ENCODE measurements around the gene AFG3L2. TPM values are rescaled to one million over a fixed set of nuclear protein-coding genes. Genes with fewer than 3 reads are reported as not detected.

Gene AFG3L2
- total and polyA plus RNA-seq, 4 donors, result 22.5 to 55.4 (median 27.6) TPM

GRCh38 chr18:12373771-12374116 lies 3.3 kb downstream of the AFG3L2 start:
- no peak for DNase-seq (ENCODE audit: low spot score)
- Histone ChIP-seq H3K27ac (ENCODE audit: low read depth in 1 of 2, low read length in 2 of 2) (no peak overlapping the region), H3K27me3 (ENCODE audit: control insufficient read depth in 4 of 4, insufficient read depth in 4 of 4, low read length in 3 of 4) (no peaks in the 10 kb centered on the region), H3K9ac (ENCODE audit: low read depth in 1 of 2, low read length in 2 of 2) (no peak overlapping the region), H3K4me3 (ENCODE audit: low read depth in 1 of 3, low read length in 3 of 3) (no peak overlapping the region), H3K9me3 (ENCODE audit: control insufficient read depth in 4 of 4, low read length in 3 of 4) (no peaks in the 10 kb centered on the region), H3K4me1 (ENCODE audit: control insufficient read depth in 4 of 4, insufficient read depth in 4 of 4, low read length in 3 of 4) (peaks cover 9 to 28% (median 14%) of the 10 kb centered on the region in 4 donors), H3K36me3 (ENCODE audit: control insufficient read depth in 4 of 4, insufficient read depth in 3 of 4, low read depth in 1 of 4, low read length in 3 of 4) (peaks cover 4 to 8% (median 4%) of the 10 kb centered on the region in 4 donors)
- TF ChIP-seq YY1 (IDR thresholded peaks at IDR 0.05) (no peak), NR2F2 (IDR thresholded peaks at IDR 0.05) (no peak), GABPA (IDR thresholded peaks at IDR 0.05 in 1 of 2, conservative IDR thresholded peaks at IDR 0.05 in 1 of 2) (no peak)
- WGBS, result 64% methylated on average over 2 of the region's 2 CpGs

- peaks cover 9 to 28% (median 14%) of the 10 kb centered on the region in 4 donors for H3K4me1 ChIP-seq (ENCODE audit: control insufficient read depth in 4 of 4, insufficient read depth in 4 of 4, low read length in 3 of 4)
- no peak overlapping the region for H3K27ac ChIP-seq (ENCODE audit: low read depth in 1 of 2, low read length in 2 of 2)
- H3K9me3 ChIP-seq (ENCODE audit: control insufficient read depth in 4 of 4, low read length in 3 of 4), result no peaks in the 10 kb centered on the region
- WGBS, result 87% methylated on average over 4 of the region's 4 CpGs
- no peaks in the 10 kb centered on the region for H3K27me3 ChIP-seq (ENCODE audit: control insufficient read depth in 4 of 4, insufficient read depth in 4 of 4, low read length in 3 of 4)
- H3K4me3 ChIP-seq (ENCODE audit: low read depth in 1 of 3, low read length in 3 of 3), result no peak overlapping the region
- peaks cover 4 to 10% (median 6%) of the 10 kb centered on the region in 4 donors for H3K36me3 ChIP-seq (ENCODE audit: control insufficient read depth in 4 of 4, insufficient read depth in 3 of 4, low read depth in 1 of 4, low read length in 3 of 4)
- TF ChIP-seq HNF4A (conservative IDR thresholded peaks at IDR 0.05), result peak in 1 of 2 donors; percentile 16
- TF ChIP-seq, protein P1, sequence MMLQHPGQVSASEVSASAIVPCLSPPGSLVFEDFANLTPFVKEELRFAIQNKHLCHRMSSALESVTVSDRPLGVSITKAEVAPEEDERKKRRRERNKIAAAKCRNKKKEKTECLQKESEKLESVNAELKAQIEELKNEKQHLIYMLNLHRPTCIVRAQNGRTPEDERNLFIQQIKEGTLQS (IDR thresholded peaks at IDR 0.05), result no peak
- no peak for DNase-seq (ENCODE audit: low spot score)
- no peak overlapping the region for H3K9ac ChIP-seq (ENCODE audit: low read depth in 1 of 2, low read length in 2 of 2)
Measured at GRCh38 chr18:12373116-12373770, 3.8 kb downstream of the AFG3L2 start.

GRCh38 chr18:12372406-12372805 lies 4.6 kb downstream of the AFG3L2 start:
- no peak for DNase-seq (ENCODE audit: low spot score)
- no peak overlapping the region for H3K27ac ChIP-seq (ENCODE audit: low read depth in 1 of 2, low read length in 2 of 2)
- no peaks in the 10 kb centered on the region for H3K27me3 ChIP-seq (ENCODE audit: control insufficient read depth in 4 of 4, insufficient read depth in 4 of 4, low read length in 3 of 4)
- H3K4me1 ChIP-seq (ENCODE audit: control insufficient read depth in 4 of 4, insufficient read depth in 4 of 4, low read length in 3 of 4), result peaks cover 2 to 21% (median 14%) of the 10 kb centered on the region in 4 donors
- 75% methylated on average over 3 of the region's 3 CpGs for WGBS
- H3K4me3 ChIP-seq (ENCODE audit: low read depth in 1 of 3, low read length in 3 of 3), result no peak overlapping the region
- TF ChIP-seq NR2F2 (IDR thresholded peaks at IDR 0.05) (no peak), YY1 (IDR thresholded peaks at IDR 0.05) (no peak), SP1 (IDR thresholded peaks at IDR 0.05) (no peak), JUND (IDR thresholded peaks at IDR 0.05) (no peak), FOXA2 (IDR thresholded peaks at IDR 0.05) (no peak), TAF1 (conservative IDR thresholded peaks at IDR 0.05) (no peak)
- TF ChIP-seq, protein P2, sequence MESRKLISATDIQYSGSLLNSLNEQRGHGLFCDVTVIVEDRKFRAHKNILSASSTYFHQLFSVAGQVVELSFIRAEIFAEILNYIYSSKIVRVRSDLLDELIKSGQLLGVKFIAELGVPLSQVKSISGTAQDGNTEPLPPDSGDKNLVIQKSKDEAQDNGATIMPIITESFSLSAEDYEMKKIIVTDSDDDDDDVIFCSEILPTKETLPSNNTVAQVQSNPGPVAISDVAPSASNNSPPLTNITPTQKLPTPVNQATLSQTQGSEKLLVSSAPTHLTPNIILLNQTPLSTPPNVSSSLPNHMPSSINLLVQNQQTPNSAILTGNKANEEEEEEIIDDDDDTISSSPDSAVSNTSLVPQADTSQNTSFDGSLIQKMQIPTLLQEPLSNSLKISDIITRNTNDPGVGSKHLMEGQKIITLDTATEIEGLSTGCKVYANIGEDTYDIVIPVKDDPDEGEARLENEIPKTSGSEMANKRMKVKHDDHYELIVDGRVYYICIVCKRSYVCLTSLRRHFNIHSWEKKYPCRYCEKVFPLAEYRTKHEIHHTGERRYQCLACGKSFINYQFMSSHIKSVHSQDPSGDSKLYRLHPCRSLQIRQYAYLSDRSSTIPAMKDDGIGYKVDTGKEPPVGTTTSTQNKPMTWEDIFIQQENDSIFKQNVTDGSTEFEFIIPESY (IDR thresholded peaks at IDR 0.05), result no peak
- TF ChIP-seq, protein P1 (IDR thresholded peaks at IDR 0.05), result no peak
- TF ChIP-seq, protein P3, sequence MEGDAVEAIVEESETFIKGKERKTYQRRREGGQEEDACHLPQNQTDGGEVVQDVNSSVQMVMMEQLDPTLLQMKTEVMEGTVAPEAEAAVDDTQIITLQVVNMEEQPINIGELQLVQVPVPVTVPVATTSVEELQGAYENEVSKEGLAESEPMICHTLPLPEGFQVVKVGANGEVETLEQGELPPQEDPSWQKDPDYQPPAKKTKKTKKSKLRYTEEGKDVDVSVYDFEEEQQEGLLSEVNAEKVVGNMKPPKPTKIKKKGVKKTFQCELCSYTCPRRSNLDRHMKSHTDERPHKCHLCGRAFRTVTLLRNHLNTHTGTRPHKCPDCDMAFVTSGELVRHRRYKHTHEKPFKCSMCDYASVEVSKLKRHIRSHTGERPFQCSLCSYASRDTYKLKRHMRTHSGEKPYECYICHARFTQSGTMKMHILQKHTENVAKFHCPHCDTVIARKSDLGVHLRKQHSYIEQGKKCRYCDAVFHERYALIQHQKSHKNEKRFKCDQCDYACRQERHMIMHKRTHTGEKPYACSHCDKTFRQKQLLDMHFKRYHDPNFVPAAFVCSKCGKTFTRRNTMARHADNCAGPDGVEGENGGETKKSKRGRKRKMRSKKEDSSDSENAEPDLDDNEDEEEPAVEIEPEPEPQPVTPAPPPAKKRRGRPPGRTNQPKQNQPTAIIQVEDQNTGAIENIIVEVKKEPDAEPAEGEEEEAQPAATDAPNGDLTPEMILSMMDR (IDR thresholded peaks at IDR 0.05; ENCODE audit: low read depth, low read length, missing input control), result no peak
- no peak overlapping the region for H3K9ac ChIP-seq (ENCODE audit: low read depth in 1 of 2, low read length in 2 of 2)
- H3K36me3 ChIP-seq (ENCODE audit: control insufficient read depth in 4 of 4, insufficient read depth in 3 of 4, low read depth in 1 of 4, low read length in 3 of 4), result peaks cover 6 to 11% (median 7%) of the 10 kb centered on the region in 4 donors
- no peaks in the 10 kb centered on the region for H3K9me3 ChIP-seq (ENCODE audit: control insufficient read depth in 4 of 4, low read length in 3 of 4)
